NOMO-1 (cell line): ENCODE results near the gene C11orf24.
A peak's percentile ranks its signal among the peaks of the same experiment; 100 is the strongest.

Source experiments
- DNase-seq, 2 experiments: peaks; one replicate each; lab custom pipeline; 2025; ENCODE audit not compliant: unreplicated experiment in 2 of 2; lab: John Stamatoyannopoulos, UW

Gene C11orf24

DNA sequence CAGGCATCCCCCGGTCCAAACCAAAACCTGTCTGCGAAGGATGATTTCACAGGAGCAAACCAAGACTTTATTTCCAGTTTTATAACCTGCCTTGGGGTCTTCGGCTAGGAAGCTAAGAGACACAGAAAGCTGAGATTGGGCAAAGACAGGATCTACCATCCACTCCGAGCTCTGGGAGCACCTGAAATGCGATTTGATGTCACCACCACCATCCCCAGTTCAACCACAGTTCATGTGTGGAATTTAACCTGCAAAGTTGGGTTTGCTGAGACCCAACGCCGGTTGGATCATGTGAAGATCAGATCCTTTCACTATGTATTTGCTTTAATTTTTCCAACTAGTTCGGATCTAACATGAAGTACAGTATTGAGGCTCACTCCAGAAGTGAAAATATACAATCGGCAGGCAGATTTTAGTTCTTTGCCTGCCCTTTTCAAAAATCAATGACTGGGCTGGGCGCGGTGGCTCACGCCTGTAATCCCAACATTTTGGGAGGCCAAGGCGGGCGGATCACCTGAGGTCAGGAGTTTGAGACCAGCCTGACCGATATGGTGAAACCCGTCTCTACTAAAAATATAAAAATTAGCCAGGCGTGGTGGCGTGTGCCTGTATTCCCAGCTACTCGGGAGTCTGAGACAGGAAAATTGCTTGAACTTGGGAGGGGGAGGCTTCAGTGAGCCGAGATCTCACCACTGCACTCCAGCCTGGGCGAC is 1.4 kb upstream of the C11orf24 start:
- DNase-seq, result no peak

DNA sequence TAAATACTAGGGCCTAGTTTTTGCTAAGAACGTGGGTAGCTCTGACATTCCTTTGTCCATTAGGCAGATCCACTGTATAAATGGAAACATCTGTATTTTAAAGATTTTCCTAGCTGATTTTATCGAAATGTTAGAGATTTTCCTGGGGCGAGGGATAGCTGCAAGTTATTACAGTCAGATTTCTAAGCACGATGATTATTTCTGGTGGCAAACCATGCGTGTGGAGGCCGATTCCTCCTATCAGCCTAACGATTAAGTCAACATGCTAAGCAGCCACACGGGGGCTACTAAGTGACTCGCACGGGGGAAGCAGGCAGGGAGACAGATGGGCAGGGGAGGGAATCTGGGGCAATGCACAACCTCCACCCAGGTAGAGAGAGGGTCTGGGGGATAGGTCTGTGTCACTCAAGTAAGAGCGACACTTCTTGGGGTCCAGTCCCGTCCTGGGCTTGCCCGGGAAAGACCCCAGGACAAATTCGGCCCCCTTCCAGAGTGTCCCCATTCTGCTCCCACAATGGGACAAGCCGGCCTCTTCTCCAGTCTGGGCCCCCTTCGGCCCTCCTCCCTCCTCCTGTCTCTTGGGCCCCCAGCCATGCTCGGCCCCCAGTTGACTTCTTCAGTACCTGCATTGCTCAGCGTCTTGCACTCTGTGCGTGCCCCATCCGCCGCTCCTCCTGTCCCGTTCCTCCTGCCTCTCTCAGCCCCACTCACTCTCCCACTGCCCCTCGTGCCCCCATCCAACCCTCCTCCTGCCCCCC is 571 bp downstream of the C11orf24 start:
- DNase-seq, result peak; percentile 60 to 81

DNA sequence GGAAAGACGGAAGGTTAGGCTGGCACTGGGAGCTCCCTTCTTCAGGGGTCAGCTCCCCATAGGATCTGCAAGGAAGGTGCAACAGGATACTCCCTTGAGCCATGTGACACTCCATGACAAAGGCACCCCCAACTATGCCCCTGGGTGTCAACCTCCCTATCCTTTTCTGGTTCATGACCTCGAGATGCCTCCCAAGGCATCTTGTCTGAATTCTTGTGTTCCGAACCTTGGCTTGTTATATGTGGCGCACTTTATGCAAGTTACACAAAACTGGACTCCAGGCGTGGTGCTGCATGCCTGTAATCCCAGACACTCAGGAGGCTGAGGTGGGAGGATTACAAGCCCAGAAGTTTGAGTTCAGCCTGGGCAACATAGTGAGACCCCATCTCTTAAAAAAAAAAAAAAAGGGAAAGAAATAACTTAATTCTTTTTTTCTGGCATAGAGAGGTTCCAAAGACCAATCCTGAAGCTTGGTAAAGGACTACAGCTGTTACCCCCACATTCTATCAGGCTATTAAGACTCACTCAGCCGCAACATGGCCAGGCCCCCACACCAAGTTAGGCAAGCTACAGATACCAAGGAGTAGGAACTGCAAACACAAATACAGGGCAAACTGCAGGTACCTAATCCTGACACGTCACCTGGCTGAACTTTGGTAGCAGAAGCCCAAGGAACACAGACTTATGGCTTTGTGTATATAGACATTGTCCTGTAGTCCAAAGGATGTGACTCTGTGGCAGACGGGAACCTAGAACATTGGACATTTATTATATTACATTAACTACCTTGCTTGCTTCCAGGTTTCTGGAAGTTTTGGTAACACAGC is 1.4 kb downstream of the C11orf24 start:
- DNase-seq, result no peak

DNA sequence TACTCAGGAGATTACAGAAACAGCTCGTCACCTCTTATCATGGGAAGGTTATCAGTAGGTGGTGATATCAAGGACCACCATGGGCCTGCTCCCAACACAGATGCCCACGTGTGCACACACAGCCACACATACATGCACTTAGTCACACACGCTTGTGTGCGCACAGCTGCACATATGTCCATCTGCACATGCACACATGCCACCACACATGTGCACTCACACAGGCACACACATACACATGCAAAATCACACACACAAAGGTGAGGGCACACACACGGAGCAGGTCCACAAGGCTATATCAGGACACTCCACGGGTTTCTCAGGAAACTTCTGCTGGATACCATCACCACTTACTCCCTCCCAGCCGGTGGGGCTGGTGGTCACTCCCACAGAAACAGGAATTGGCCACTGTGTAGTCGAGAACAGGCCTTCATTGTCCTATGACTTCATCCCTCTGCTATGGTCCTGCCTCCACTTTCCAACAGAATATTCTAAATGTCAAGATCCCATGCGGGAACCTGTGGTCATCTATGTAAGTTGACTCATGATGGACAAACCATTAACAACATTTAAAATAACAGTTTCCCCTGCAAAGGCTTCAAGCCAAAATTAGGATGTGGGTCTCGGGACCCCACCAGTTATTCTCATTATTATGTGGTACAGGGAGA is 2.2 kb downstream of the C11orf24 start:
- no peak for DNase-seq

DNA sequence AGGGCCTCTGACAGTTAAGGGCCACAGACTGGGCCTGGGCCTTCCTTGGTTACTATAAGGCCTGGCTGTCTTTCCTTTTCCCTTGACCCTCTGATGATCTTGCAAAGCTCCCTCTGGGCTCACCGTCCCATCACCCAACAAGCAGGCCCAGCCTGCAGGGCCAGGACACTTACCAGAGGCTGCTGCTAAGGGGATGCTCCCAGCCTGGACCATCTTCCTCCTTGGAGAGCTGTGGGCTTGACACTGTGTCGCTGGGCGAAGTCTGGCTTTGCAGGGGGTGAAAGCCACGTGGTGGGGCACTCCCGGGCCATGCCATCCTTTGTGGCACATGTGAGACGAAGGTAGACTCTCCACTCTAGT is 3.9 kb downstream of the C11orf24 start:
- no peak for DNase-seq

DNA sequence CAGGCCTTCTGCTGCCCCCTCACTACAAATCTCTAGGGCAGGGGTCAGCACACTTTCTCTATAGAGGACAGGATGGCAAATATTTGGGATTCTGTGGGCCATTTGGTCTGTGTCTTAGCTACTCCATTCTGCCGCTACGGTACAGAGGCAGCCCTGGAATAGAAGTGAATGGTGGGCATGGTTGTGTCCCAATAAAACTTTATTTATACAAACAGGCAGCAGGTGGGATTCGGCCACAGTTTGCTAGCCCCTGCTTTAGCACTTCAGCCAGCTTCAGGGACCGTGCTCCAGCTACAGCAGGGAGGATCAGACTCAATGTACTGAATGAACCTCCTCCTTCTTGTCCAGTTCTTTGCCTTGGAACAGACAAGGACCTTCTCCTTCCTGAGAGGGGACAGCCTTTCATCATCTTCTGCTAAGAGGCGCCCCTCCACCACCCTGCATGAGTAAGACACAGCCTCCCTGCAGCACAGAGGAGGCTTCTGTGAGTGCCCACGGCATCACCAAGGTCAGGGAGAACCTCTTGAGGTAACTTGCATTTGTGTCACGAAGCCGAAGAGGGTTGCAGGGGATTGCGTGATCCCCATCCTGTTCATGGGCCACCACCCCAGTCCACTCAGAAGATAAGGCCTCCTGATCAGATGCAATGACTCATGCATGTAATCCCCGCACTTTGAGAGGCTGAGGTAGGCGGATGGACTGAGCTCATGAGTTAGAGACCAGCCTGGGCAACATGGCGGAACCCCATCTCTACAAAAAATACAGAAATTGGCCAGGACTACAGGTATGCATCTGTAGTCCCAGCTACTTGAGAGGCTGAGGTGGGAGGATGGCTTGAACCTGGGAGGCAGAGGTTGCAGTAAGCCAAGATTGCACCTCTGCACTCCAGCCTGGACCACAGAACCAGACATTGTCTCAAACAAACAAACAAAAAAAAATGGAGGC is 4.6 kb downstream of the C11orf24 start:
- DNase-seq, result no peak

DNA sequence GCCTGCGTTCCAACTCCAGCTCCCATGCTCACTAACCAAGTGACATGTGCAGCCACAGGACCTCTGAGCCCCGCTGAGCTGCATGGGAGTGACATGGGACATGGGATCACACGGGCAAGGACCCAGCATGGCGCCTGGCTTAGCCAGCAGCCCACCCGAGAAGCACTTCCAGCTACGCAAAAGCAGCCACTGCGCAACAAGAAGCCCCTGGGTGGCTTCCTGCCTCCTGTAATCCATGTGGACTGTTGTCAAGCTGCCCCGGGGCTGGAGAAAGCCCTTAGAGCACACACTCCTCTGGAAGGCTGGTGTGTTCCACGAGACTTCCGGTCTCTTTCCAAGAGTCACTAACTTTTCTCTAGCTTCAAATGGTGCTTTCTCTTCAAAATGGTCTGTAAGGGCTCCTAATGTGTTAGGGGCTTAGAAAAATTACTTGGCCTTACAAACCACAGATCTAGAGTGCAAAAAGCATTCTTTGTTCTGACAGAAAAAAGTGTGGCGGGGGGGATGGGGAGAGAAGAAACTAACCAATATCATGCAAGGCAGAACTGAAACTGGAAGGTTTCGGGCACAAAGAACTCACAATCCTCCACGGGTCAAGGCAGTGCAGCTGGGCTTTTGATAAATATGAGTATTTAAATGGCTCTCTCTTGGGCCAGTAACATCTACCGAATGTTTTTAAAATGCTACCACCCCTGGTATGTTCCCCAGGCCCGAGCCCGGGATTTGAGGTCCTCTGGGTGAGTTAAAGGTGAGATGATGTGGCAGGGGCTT is 5.5 kb downstream of the C11orf24 start:
- peak; percentile 61 to 66 for DNase-seq

DNA sequence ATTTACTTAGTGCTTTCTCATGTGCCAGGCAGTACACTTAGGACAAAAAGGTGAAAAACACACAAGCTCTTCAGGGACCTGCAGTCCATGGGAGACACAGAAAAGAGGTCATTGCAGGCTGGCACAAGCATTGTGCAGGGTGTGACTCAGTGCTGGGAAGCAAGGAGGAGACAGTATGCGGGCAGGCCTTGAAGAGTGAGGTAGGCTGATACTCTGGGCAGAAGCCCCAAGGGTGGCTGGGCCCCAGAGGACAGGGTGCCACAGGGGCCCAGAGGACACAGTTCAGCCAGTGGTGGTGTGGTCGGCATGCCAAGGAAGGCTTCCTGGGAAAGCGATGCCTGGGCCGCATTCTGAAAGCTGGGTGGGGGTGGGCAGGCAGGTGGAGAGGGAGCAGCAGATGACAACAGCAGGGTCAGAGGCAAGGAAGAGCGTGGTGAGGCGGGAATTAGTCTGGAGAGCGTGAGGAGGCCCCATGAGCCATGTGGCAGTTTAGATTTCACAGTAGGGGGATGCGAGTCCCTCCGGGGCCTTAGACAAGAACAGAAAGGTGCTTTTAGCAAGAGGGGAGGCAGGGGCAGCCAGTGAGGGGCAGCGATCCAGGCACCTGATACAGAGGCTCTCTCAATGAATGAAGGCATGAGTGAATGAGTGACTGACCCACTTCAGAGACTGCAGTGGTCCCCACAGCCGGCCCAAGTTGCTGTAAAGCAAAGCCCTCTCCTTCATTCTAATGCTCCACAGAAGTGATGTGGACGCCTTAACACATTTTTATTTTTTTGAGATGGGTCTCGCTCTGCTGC is 6.8 kb downstream of the C11orf24 start:
- DNase-seq, result no peak

DNA sequence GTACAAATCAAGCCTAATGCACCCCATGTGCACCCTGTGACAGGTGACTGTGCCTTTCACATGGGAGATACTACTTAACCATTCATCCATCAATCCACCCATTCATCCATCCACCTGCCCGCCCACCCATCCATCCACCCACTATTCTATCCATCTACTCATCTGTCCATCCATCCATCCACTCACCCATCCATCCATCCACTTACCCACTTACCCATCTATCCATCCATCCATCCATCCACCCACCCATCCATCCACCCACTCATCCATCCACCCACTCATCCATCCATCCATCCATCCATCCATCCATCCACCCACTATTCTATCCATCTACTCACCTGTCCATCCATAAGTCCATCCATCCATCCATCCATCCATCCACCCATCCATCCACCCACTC is 7.5 kb downstream of the C11orf24 start:
- DNase-seq, result no peak

DNA sequence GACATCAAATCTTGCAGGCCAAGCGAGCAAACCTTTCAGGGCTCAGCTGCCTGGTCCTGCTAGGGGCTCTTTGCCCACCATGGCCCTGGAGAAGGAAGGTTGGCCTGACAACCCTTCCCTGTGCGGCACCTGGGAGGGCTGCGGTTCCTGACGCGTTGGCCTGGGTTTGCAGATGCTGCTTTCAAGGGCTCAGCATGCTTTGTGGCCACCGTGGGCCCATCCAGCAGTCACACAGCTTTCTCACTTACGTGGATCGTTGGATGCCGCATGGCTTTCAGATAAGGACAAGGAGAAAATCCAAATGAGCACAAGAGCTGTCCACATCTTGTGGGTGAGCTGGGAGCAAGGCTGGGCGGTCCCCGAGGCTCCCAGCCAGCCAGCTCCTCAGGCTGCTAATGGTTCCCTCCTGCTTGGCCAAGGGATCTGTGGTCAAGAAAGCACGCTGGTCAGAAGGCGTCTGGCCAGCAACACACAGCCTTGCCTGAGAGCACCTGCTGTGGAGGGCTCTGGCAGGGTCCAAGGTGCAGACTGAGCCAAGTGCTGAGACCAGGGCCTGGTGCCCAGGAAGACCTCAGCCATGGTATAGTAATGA is 8.2 kb downstream of the C11orf24 start:
- DNase-seq, result no peak

DNA sequence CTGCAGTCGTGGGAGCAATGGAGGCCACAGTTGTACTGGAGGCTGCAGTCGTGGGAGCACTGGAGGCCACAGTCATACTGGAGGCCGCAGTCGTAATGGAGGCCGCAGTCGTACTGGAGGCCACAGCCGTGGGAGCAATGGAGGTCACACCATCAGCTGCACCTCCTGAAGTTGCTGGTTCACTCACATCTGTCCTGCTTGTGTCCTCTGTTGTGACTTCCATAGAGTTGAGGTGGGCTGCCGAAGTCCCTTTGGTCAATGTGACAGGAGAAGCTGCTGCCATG is 9.3 kb downstream of the C11orf24 start:
- no peak for DNase-seq

DNA sequence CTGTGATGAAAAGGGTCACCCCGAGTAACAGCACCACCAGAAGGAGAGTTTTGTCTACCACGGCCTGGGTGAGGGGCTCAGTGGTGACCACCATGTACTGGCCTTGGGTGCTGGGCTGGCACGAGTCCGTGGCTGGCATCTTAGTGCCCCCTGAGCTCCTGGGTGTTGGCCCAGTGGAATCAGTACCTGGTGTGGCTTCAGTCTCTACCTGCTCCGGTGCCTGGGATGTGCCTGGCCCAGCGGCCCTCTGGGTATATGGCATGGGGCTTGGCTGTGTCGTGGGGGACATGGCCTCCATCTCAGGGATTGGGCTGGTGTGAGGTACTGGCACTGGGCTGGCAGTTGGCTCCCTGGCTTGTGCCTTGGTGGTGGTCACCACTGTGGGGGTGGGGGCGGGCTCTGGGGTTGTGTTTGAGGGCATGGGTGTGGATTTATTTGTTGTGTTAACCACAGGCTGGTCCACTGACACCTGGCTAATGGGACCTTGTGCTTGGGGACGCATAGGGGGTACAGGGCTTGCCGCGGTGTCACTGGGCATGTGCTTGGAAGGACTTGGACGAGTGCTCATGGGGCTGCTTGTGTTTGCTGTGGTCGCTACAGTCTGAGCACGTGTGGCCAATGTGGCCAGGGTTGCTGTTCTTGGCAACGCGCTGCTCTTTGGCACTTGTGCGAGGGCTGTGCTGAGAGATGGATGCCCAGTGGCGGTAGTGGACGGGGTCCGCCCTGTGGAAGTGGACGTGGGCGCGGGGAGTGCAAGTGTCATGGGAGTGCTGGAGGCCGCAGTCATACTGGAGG is 9.8 kb downstream of the C11orf24 start:
- no peak for DNase-seq

DNA sequence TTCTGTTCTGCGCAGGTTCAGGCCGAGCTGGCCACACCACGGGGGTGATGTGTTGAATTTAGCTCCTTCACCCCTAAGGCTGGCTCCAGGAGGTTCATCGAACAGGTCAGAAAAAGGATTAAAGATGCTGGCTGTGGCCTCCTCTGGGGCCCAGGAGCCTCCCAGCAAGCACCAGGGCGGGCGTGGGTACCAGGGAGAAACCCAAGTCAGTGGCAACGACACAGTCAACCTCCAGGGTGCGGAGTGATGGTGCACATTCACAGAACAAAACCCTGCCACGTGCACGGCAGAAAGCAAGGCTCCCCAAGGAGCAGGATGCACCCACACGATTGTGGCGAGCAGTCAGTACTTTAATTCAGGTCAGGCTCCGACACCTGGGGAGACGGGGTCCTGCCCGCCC is 10.8 kb downstream of the C11orf24 start:
- DNase-seq, result no peak

DNA sequence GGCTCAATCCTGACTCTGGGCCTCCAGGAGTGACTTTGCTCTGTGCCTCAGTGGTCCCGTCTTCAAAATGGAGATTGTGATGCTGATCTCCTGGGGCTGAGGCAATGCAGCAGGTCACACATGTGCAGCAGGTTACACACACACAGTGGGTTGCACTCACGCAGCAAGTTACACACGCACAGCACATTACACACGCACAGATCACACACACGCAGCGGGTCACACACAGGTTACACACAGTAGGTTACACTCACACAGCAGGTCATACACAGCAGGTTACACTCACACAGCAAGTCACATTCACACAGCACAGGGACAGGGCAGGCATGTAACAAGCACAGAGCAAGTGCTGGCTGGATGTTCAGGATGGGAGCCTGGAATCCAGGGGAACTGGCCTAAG is 11.3 kb downstream of the C11orf24 start:
- no peak for DNase-seq

DNA sequence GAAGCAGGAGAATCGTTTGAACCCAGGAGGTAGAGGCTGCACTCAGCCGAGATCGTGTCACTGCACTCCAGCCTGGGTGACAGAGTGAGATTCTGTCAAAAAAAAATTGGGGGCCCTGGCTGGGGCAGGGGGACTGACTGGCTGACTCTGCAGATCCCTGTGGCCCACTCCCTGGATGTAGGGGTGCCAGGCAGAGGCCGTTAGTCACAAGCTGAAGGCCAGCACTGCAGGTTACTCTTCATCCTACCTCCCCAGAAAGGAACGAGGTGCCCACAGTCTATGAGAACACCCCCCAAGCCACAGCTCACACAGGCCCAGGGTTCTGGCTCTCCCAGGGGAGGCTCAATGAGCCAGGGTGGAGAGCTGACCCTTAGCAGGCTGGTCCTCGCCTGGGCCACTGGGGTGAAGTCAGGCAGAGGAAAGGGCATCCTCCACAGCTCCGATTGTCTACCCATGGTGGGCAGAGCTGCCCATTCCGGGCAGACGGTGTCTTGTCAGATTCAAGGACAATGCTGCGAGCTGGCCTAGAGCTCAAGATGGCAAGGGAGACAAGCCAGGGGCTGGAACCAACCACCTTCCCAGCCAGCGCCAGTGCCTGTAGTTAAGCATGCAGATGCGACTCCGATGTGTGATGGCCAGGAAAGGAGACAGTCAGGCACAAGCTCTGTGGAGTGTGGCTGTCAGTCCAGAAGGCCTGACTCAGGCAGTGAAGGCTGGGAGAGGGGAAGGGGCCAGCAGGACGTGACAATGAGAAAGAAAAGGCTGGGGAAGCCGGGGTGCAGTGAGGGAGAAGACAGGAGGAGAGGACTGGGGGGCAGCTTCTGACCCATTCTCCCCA is 12.4 kb downstream of the C11orf24 start:
- no peak for DNase-seq

DNA sequence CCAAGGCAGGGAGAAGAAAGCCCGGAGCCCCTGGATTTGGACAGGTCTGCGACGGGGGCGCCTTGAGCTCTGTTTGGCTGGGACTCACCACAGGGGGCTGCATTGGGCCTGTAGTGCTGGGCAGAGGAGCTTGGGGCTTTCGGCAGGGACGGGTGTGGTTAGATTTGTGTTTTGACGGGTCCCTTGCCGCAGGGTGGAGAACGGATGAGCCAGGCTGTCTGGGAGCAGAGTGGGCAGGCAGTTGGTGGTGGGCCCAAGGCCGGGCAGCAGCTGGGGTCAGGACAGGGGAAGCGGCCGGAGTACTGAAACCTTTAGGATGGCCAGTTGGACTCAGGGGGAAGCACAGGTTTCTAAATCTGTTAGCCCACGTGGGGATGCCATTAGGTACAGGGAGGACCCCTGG is 13.4 kb downstream of the C11orf24 start:
- DNase-seq, result no peak
